ENCODE measurements around the gene SFI1. TPM values are rescaled to one million over a fixed set of nuclear protein-coding genes. Genes with fewer than 3 reads are reported as not detected.
"Not testable (repeated sequence)": the region's sequence is repeated elsewhere in the genome, so short reads cannot be mapped to it uniquely, and the experiment has no call there.

Gene SFI1
- total RNA-seq, 1 donor from 2014 or later: 38.0 TPM

- TF ChIP-seq, protein P1, sequence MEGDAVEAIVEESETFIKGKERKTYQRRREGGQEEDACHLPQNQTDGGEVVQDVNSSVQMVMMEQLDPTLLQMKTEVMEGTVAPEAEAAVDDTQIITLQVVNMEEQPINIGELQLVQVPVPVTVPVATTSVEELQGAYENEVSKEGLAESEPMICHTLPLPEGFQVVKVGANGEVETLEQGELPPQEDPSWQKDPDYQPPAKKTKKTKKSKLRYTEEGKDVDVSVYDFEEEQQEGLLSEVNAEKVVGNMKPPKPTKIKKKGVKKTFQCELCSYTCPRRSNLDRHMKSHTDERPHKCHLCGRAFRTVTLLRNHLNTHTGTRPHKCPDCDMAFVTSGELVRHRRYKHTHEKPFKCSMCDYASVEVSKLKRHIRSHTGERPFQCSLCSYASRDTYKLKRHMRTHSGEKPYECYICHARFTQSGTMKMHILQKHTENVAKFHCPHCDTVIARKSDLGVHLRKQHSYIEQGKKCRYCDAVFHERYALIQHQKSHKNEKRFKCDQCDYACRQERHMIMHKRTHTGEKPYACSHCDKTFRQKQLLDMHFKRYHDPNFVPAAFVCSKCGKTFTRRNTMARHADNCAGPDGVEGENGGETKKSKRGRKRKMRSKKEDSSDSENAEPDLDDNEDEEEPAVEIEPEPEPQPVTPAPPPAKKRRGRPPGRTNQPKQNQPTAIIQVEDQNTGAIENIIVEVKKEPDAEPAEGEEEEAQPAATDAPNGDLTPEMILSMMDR (IDR thresholded peaks at IDR 0.05): no peak
- peaks cover 22% of the 10 kb centered on the region for H3K4me1 ChIP-seq
- peaks cover 20% of the 10 kb centered on the region for H3K36me3 ChIP-seq
- ATAC-seq (no peak), DNase-seq (no peak)
- no peak overlapping the region for H3K27ac ChIP-seq
- intact Hi-C loops (cut with DNase I): no loop called here
- no peak overlapping the region for H3K4me3 ChIP-seq
- H3K9me3 ChIP-seq: no peaks in the 10 kb centered on the region
- no peaks in the 10 kb centered on the region for H3K27me3 ChIP-seq
Measured at GRCh38 chr22:31583861-31584485, 87.6 kb downstream of the SFI1 start.

- intact Hi-C loops (cut with DNase I): no loop called here
- Histone ChIP-seq H3K4me1 (peaks cover 22% of the 10 kb centered on the region), H3K27ac (peak overlapping the region; percentile 65), H3K27me3 (no peaks in the 10 kb centered on the region), H3K9me3 (no peaks in the 10 kb centered on the region), H3K36me3 (peaks cover 24% of the 10 kb centered on the region), H3K4me3 (no peak overlapping the region)
- TF ChIP-seq, protein P1 (IDR thresholded peaks at IDR 0.05): no peak
- ATAC-seq: no peak
- no peak for DNase-seq
Measured at GRCh38 chr22:31584804-31585160, 88.4 kb downstream of the SFI1 start.

DNA sequence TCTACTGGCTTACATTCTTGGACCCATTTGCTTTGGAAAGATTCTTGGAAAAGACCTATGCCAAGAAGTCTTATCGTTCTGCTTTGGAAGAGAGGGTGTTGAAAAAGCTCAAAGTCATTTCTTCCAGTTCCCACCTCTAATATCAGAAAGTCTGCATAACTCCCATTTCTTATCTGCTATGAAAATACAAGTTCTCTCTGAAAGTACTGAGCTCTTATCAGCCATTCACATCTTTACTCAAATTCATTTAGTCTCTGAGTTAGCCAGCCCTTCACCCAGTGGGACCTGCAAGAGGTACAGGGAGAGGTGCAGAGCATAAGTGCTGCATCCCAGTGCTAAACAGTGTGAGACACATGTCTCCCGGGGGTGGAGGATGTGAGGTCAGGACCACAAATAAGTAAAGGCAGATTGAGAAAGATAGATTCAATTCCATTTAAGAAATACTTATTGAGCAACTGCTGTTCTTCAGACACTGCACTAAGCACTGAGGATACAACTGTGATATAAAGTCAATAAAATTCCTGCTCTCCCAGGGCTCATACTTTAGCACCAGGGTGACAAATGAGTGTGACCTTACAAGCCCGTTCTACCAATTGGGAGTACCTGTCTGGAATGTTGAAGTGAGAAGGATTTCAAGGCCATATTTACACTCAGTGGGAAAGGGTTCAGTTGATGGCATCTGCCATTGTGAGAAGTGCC is 89.0 kb downstream of the SFI1 start:
- Histone ChIP-seq H3K27ac (peak overlapping the region; percentile 65), H3K4me1 (peaks cover 22% of the 10 kb centered on the region), H3K4me3 (no peak overlapping the region), H3K9me3 (no peaks in the 10 kb centered on the region), H3K36me3 (peaks cover 24% of the 10 kb centered on the region), H3K27me3 (no peaks in the 10 kb centered on the region)
- intact Hi-C loops (cut with DNase I): no loop called here
- TF ChIP-seq, protein P1 (IDR thresholded peaks at IDR 0.05): no peak
- ATAC-seq (peak; percentile 74), DNase-seq (no peak)

DNA sequence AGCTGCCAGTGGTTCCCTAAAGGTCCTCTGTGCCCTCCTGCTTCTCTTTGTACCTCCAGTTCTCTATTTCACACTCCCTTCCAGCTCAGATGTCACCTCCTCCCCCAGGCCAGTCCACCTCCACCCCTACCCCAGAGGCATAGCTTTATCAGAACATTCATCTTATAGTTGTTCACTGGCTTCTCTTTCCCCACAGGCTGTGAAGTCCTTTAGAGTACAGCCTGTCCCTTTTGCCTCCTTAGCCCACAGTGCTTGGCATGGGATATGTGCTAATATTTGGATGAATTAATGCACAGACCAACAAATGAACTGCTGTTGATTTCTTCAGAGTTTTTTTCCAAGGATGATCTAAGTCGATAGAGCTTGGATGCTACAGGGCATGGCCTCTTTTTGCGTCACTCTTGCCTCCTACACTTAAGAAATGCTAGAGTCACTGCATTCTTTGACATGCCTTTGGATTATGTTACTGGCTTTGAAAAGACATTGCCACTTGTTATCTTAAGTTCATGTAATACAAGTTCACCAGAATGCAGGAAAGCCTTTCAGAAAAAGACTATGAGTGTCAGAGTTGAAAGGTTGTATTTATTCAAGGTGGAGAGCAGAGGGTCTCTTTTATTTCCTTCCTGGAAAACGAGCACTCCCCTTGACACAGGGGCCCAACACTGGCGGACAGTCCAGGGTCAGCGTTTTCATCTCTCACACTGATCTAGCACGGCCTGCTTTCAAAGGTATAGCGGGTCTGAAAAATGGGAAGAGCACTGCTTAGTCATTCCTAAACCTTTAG is 90.0 kb downstream of the SFI1 start:
- Histone ChIP-seq H3K4me1 (peaks cover 22% of the 10 kb centered on the region), H3K36me3 (peaks cover 24% of the 10 kb centered on the region), H3K9me3 (no peaks in the 10 kb centered on the region), H3K27ac (peak overlapping the region; percentile 65), H3K27me3 (no peaks in the 10 kb centered on the region), H3K4me3 (no peak overlapping the region)
- DNase-seq (no peak), ATAC-seq (peak; percentile 86)
- intact Hi-C loops (cut with DNase I): no loop called here
- TF ChIP-seq, protein P1 (IDR thresholded peaks at IDR 0.05): no peak

DNA sequence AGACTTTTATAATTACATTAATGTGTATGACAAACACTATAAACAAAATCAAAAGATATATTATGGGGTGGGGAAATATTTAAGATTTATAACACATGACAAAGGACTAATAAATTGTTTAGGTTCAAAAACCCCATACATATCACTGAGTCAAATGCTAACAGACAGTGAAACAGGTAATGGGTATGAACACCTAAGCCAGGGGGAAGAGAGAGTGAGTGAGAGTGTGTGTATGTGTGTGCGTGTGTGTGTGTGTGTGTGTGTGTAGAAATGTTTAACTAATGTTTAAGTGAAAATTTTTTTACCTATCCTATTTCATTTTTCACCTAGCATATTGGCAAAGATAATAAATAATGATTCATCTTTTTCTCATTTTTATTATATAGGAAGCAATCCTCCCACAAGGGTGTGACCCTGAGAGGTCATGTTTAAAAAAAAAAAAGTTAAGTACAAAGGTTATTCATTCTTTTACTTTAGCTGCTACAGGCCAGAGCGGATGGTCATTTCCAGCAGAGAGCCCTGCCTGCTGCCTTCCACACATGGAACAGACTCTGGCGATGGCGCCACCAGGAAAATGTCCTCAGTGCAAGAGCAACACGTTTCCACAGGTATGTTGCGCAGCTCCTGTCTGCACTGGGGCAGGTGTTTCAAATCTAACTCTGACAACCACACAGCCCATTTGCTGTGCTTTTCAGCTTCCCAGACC is 92.8 kb downstream of the SFI1 start:
- Histone ChIP-seq H3K9me3 (no peaks in the 10 kb centered on the region), H3K27ac (no peak overlapping the region), H3K4me1 (peaks cover 22% of the 10 kb centered on the region), H3K4me3 (no peak overlapping the region), H3K36me3 (peaks cover 24% of the 10 kb centered on the region), H3K27me3 (no peaks in the 10 kb centered on the region)
- ATAC-seq (no peak), DNase-seq (no peak)
- TF ChIP-seq, protein P1 (IDR thresholded peaks at IDR 0.05): no peak
- intact Hi-C loops (cut with DNase I): no loop called here

DNA sequence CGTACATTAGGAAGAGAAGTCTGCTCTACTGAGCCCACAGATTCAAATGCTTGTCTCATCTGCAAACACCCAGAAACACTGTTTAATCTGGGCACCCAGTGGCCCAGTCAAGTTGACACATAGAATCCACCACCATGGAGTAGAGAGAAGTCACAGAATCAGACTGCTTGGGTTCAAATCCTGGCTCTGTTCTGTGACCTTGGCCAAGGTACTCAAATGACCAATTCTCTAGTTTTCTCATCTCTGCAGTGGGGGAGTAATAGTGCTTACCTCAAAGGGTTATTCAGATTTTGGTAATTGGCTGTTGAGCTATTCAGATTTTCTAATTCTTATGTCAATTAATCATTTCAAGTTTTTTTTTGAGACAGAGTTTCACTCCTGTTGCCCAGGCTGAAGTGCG is 93.8 kb downstream of the SFI1 start:
- H3K4me1 ChIP-seq: peaks cover 14% of the 10 kb centered on the region
- H3K36me3 ChIP-seq: peaks cover 20% of the 10 kb centered on the region
- H3K27me3 ChIP-seq; H3K4me3 ChIP-seq; H3K9me3 ChIP-seq; intact Hi-C loops (cut with DNase I); ATAC-seq; H3K27ac ChIP-seq; DNase-seq: not testable (repeated sequence)

Measured in upper lobe of right lung (tissue), 1 donor.